ENCODE results near the gene LCN15. TPM values are rescaled to one million over a fixed set of nuclear protein-coding genes. Genes with fewer than 3 reads are reported as not detected.

The LCN15 gene
- total RNA-seq, 4 donors from 2014 or later, result not detected

DNA sequence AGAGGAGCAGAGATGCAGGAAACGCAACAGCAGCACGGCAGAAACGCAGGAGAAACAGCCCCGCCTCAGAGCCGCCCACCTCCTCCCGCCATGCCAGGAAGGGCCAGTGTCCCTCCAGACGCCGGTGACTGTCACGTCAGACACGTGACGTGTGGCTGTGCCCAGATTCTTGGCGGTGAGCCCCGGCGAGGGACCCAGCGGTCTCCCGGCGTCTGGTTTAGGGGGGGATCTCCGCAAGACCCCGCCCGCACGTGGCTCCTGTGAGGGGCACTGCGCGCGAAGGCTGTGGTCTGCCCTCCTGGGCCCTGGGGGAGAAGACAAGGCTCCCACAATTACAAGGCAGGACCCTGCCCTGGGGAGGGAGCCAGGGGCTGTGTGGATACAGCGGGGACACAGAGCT is 3.9 kb downstream of the LCN15 start:
- peaks cover 0 to 26% (median 5%) of the 10 kb centered on the region in 4 donors for H3K4me1 ChIP-seq
- DNase-seq (ENCODE audit: low spot score in 2 of 2), result no peak
- TF ChIP-seq EP300 (IDR thresholded peaks at IDR 0.05) (no peak), POLR2A (IDR thresholded peaks at IDR 0.05) (no peak)
- TF ChIP-seq, protein P1, sequence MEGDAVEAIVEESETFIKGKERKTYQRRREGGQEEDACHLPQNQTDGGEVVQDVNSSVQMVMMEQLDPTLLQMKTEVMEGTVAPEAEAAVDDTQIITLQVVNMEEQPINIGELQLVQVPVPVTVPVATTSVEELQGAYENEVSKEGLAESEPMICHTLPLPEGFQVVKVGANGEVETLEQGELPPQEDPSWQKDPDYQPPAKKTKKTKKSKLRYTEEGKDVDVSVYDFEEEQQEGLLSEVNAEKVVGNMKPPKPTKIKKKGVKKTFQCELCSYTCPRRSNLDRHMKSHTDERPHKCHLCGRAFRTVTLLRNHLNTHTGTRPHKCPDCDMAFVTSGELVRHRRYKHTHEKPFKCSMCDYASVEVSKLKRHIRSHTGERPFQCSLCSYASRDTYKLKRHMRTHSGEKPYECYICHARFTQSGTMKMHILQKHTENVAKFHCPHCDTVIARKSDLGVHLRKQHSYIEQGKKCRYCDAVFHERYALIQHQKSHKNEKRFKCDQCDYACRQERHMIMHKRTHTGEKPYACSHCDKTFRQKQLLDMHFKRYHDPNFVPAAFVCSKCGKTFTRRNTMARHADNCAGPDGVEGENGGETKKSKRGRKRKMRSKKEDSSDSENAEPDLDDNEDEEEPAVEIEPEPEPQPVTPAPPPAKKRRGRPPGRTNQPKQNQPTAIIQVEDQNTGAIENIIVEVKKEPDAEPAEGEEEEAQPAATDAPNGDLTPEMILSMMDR (IDR thresholded peaks at IDR 0.05), result no peak
- 68% methylated on average over 17 to 21 of the region's 25 CpGs for whole genome bisulfite sequencing, 2 donors
- H3K27ac ChIP-seq, result no peak overlapping the region
- H3K27me3 ChIP-seq, result peaks cover 0 to 43% of the 10 kb centered on the region in 2 donors
- no peaks in the 10 kb centered on the region for H3K36me3 ChIP-seq
- peaks cover 0 to 12% (median 0%) of the 10 kb centered on the region in 4 donors for H3K9me3 ChIP-seq
- H3K4me3 ChIP-seq, result no peak overlapping the region

DNA sequence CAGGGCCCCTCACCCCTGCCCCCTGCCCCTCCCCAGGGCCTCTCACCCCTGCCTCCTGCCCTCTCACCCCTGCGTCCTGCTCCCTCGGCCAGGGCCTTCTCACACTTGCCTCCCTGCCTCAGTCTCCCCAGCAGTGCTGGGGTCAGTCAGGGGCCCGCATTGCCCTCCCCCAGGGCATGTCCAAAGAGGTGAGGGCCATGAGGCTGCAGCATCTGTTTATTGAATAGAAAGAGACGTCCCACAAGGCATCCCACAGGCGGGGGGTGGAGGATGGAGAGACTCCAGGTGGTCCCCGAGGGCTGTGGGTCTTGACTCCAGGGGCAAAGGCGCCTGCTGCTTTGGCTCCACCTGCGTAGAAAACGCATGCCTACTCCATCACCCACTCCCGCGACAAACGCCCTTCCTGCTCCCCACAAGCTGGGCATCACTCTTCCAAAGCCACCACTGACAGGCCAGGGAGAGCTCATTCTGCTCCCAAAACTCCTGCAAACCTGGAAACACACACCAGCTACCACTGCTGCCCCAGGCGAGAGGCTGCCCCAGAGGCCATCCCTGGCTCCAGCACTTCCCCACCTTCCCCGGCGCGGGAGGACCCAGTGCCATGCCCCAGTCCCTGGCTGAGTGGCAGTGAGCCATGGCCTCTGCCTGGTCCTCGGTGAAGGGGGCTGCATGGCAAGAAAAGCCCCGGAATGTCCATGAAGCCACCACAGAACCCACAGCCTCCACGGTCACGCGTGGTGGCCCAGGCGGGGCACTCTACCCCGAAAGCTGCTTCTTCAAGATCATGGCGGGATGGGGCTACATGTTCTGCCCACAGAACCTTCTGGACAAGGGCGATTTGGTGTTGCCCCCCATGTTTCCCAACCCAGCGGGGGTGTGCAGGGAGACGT is 4.6 kb downstream of the LCN15 start:
- TF ChIP-seq POLR2A (IDR thresholded peaks at IDR 0.05) (no peak), EP300 (IDR thresholded peaks at IDR 0.05) (no peak)
- TF ChIP-seq, protein P1 (IDR thresholded peaks at IDR 0.05), result no peak
- Histone ChIP-seq H3K27ac (no peak overlapping the region), H3K27me3 (peaks cover 0 to 43% of the 10 kb centered on the region in 2 donors), H3K4me1 (peaks cover 0 to 26% (median 5%) of the 10 kb centered on the region in 4 donors), H3K9me3 (peaks cover 0 to 14% (median 0%) of the 10 kb centered on the region in 4 donors), H3K4me3 (no peak overlapping the region), H3K36me3 (no peaks in the 10 kb centered on the region)
- WGBS, 2 donors, result 85 to 87% methylated on average over 25 to 26 of the region's 27 CpGs
- DNase-seq (ENCODE audit: low spot score in 2 of 2), result no peak

DNA sequence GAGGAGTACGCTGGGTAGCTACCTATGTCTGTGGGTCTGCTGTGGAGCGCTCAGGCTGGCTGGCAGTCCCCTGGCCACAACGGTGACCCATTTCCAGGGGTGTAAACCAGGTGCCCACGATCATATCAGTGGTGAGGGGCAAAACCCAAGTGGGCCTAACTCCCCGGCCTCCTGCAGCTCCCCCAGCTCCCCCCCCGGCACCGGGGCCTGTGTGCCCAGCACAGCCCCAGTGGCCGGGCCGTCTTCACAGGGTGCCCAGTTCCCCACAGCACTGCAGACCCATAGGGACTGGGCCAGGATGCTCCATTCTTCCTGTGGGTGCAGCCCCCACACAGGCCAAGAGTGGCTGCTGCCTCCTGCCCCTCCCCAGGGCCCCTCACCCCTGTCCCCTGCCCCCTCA is 5.3 kb downstream of the LCN15 start:
- TF ChIP-seq, protein P1 (IDR thresholded peaks at IDR 0.05), result no peak
- TF ChIP-seq POLR2A (IDR thresholded peaks at IDR 0.05), result no peak
- TF ChIP-seq EP300 (IDR thresholded peaks at IDR 0.05), result no peak
- WGBS, 2 donors, result 75 to 83% methylated on average over 1 to 7 of the region's 9 CpGs
- Histone ChIP-seq H3K36me3 (no peaks in the 10 kb centered on the region), H3K27me3 (peaks cover 0 to 36% of the 10 kb centered on the region in 2 donors), H3K27ac (no peak overlapping the region), H3K4me1 (peaks cover 0 to 26% (median 5%) of the 10 kb centered on the region in 4 donors), H3K4me3 (no peak overlapping the region), H3K9me3 (peaks cover 0 to 14% (median 0%) of the 10 kb centered on the region in 4 donors)
- no peak for DNase-seq (ENCODE audit: low spot score in 2 of 2)

DNA sequence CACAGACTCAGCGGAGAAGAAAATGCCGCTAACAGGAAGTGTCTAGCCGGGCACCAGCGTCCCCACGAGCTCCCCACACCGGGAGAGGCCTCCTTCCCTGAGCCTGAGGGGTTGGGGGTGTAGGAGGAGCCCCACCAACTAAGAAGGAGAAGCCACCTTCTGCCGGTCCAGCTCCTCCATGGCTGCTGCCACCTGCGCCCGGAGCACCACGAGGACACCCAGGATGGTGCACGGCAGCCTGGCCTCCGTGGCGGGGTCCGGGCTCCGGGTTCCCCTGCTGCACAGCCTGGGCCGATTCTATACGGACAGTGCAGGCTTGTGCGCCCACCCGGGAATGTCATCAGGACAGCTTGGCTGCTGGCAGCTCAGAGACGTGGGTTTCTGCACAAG is 6.6 kb downstream of the LCN15 start:
- peaks cover 0 to 17% (median 5%) of the 10 kb centered on the region in 4 donors for H3K4me1 ChIP-seq
- peak overlapping the region in 2 of 4 donors; percentile 8 to 53 for H3K27ac ChIP-seq
- H3K9me3 ChIP-seq, result peaks cover 0 to 27% (median 0%) of the 10 kb centered on the region in 4 donors
- H3K4me3 ChIP-seq, result no peak overlapping the region
- TF ChIP-seq, protein P1 (IDR thresholded peaks at IDR 0.05), result no peak
- no peak for TF ChIP-seq POLR2A (IDR thresholded peaks at IDR 0.05)
- TF ChIP-seq EP300 (IDR thresholded peaks at IDR 0.05), result no peak
- no peak for DNase-seq (ENCODE audit: low spot score in 2 of 2)
- H3K27me3 ChIP-seq, result peaks cover 0 to 24% of the 10 kb centered on the region in 2 donors
- 57 to 69% methylated on average over 9 to 18 of the region's 20 CpGs for WGBS, 2 donors
- H3K36me3 ChIP-seq, result no peaks in the 10 kb centered on the region

DNA sequence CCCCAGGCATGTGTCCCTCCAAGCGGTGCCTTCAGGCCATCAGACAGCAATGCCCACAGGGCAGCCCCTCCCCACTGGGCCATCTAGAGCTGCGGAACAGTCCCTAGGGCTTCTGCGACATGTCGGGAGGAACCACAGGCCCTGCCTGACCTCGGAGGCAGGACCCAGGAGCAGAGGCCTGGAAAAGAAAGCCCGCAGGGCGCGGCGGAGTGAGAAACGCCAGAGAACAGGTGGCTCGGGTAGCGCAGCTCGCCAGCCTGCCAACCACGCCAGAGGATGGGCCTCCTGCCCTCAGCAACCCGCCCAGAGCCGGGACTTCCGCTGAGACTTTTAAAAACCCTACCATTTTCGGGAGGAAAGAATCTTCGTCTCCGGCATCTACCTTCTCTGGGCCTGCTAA is 7.0 kb downstream of the LCN15 start:
- Histone ChIP-seq H3K27ac (peak overlapping the region in 1 of 4 donors; percentile 53), H3K9me3 (peaks cover 0 to 31% (median under 1%) of the 10 kb centered on the region in 4 donors), H3K27me3 (peaks cover 0 to 20% of the 10 kb centered on the region in 2 donors), H3K36me3 (no peaks in the 10 kb centered on the region), H3K4me3 (no peak overlapping the region), H3K4me1 (peaks cover 0 to 17% (median 5%) of the 10 kb centered on the region in 4 donors)
- TF ChIP-seq EP300 (IDR thresholded peaks at IDR 0.05), result no peak
- no peak for TF ChIP-seq POLR2A (IDR thresholded peaks at IDR 0.05)
- TF ChIP-seq, protein P1 (IDR thresholded peaks at IDR 0.05), result no peak
- no peak for DNase-seq (ENCODE audit: low spot score in 2 of 2)
- 86 to 92% methylated on average over 19 of the region's 20 CpGs for WGBS, 2 donors

All from tibial nerve (tissue), 4 donors.